ENCODE results near the gene PTPRA.

- TF ChIP-seq POLR2A (IDR thresholded peaks at IDR 0.05) (no peak), POLR2AphosphoS5 (IDR thresholded peaks at IDR 0.05) (no peak), EP300 (IDR thresholded peaks at IDR 0.05) (no peak)
These were observed 118.3 kb downstream of the PTPRA start for GRCh38 chr20:2991532-2991931.

All from stomach (tissue), 4 donors.